ENCODE measurements around the gene FRK. TPM values are rescaled to one million over a fixed set of nuclear protein-coding genes. Genes with fewer than 3 reads are reported as not detected.
A peak's percentile ranks its signal among the peaks of the same experiment; 100 is the strongest.

Gene FRK
- total and polyA plus RNA-seq, 2 donors from 2014 or later = 5.9 to 25.0 TPM

- H3K4me1 ChIP-seq (ENCODE audit: control insufficient read depth in 2 of 3, insufficient read depth in 2 of 3, low read depth in 1 of 3, low read length in 3 of 3) = peaks cover 0 to 45% (median 22%) of the 10 kb centered on the region in 3 donors
- FAIRE-seq (no peak), DNase-seq (peak in 1 of 5 donors; percentile 14)
- H3K9me3 ChIP-seq (ENCODE audit: control insufficient read depth in 2 of 3, insufficient read depth in 1 of 3, low read length in 3 of 3) = no peaks in the 10 kb centered on the region
- no peaks in the 10 kb centered on the region for H3K36me3 ChIP-seq (ENCODE audit: control insufficient read depth in 2 of 3, insufficient read depth in 3 of 3, low read length in 3 of 3)
- H3K27ac ChIP-seq (ENCODE audit: low read depth in 2 of 2, low read length in 2 of 2) = peak overlapping the region in 1 of 2 donors; percentile 4
- no peak overlapping the region for H3K4me3 ChIP-seq (ENCODE audit: low read length in 3 of 3)
- H3K9ac ChIP-seq (ENCODE audit: low read length in 3 of 3) = no peak overlapping the region
- no peak for TF ChIP-seq CTCF (IDR thresholded peaks at IDR 0.05; ENCODE audit: borderline replicate concordance, extremely low read depth, insufficient read depth)
- intact Hi-C loops (cut with DNase I) = loop anchor here (10.0 kb wide), 1 partner anchor 79 kb away; no protein-coding TSS in a partner anchor
- H3K27me3 ChIP-seq (ENCODE audit: control insufficient read depth, insufficient read depth, low read length) = no peaks in the 10 kb centered on the region
Observed at GRCh38 chr6:116015983-116016382, 44.7 kb downstream of the FRK start.

- DNase-seq = no peak
- FAIRE-seq = no peak
- Histone ChIP-seq H3K4me1 (ENCODE audit: control insufficient read depth in 2 of 3, insufficient read depth in 2 of 3, low read depth in 1 of 3, low read length in 3 of 3) (peaks cover 0 to 46% (median 22%) of the 10 kb centered on the region in 3 donors), H3K27ac (ENCODE audit: low read depth in 2 of 2, low read length in 2 of 2) (peak overlapping the region in 1 of 2 donors; percentile 4), H3K9me3 (ENCODE audit: control insufficient read depth in 2 of 3, insufficient read depth in 1 of 3, low read length in 3 of 3) (no peaks in the 10 kb centered on the region), H3K4me3 (ENCODE audit: low read length in 3 of 3) (no peak overlapping the region), H3K9ac (ENCODE audit: low read length in 3 of 3) (no peak overlapping the region), H3K36me3 (ENCODE audit: control insufficient read depth in 2 of 3, insufficient read depth in 3 of 3, low read length in 3 of 3) (no peaks in the 10 kb centered on the region), H3K27me3 (ENCODE audit: control insufficient read depth, insufficient read depth, low read length) (no peaks in the 10 kb centered on the region)
- no peak for TF ChIP-seq CTCF (IDR thresholded peaks at IDR 0.05; ENCODE audit: borderline replicate concordance, extremely low read depth, insufficient read depth)
- intact Hi-C loops (cut with DNase I) = loop anchor here (10.0 kb wide), 1 partner anchor 79 kb away; no protein-coding TSS in a partner anchor
Observed at GRCh38 chr6:116015561-116015960, 45.1 kb downstream of the FRK start.

- FAIRE-seq (no peak), DNase-seq (no peak)
- H3K9ac ChIP-seq (ENCODE audit: low read length in 3 of 3) = no peak overlapping the region
- intact Hi-C loops (cut with DNase I) = loop anchor here (10.0 kb wide), 1 partner anchor 82 kb away; no protein-coding TSS in a partner anchor
- H3K4me1 ChIP-seq (ENCODE audit: control insufficient read depth in 2 of 3, insufficient read depth in 2 of 3, low read depth in 1 of 3, low read length in 3 of 3) = peaks cover 0 to 43% (median 15%) of the 10 kb centered on the region in 3 donors
- TF ChIP-seq CTCF (IDR thresholded peaks at IDR 0.05; ENCODE audit: borderline replicate concordance, extremely low read depth, insufficient read depth) = no peak
- no peak overlapping the region for H3K4me3 ChIP-seq (ENCODE audit: low read length in 3 of 3)
- no peaks in the 10 kb centered on the region for H3K27me3 ChIP-seq (ENCODE audit: control insufficient read depth, insufficient read depth, low read length)
- H3K36me3 ChIP-seq (ENCODE audit: control insufficient read depth in 2 of 3, insufficient read depth in 3 of 3, low read length in 3 of 3) = no peaks in the 10 kb centered on the region
- H3K9me3 ChIP-seq (ENCODE audit: control insufficient read depth in 2 of 3, insufficient read depth in 1 of 3, low read length in 3 of 3) = no peaks in the 10 kb centered on the region
- H3K27ac ChIP-seq (ENCODE audit: low read depth in 2 of 2, low read length in 2 of 2) = no peak overlapping the region
Observed at GRCh38 chr6:116012951-116013350, 47.7 kb downstream of the FRK start.

Measured in kidney (tissue), 14 donors.